SU-DHL-6 (cell line): ENCODE results near the gene TTC39B.

Source experiments
- H2AFZ ChIP-seq: fragments of 200-600 bp; sonication (generic); 2 replicates; pipeline ENCODE4 v1.6.1; 2014; ENCODE audit warnings: low read depth, mild to moderate bottlenecking, moderate library complexity, mixed read lengths, antibody characterized with exemption, low read length; ENCODE audit not compliant: severe bottlenecking
- H3F3A ChIP-seq: fragments of 200-600 bp; shearing (Covaris generic); 2 replicates; pipeline ENCODE4 v1.6.0; 2016; ENCODE audit warnings: antibody characterized with exemption, mild to moderate bottlenecking; ENCODE audit not compliant: insufficient read depth
- H3K27ac ChIP-seq: fragments of 200-600 bp; sonication (generic); 2 replicates; pipeline ENCODE4 v1.5.1; 2016; ENCODE audit warnings: low read depth, mild to moderate bottlenecking, low read length, moderate library complexity, mixed read lengths
- H3K27me3 ChIP-seq: fragments of 200-600 bp; sonication (generic), shearing (Covaris generic); 2 replicates; pipeline ENCODE4 v1.6.0; 2014; ENCODE audit warnings: mild to moderate bottlenecking, low read length
- H3K36me3 ChIP-seq: fragments of 200-600 bp; sonication (generic); 2 replicates; pipeline ENCODE4 v1.6.1; 2014; ENCODE audit warnings: mild to moderate bottlenecking, low read length, mixed read lengths
- H3K4me2 ChIP-seq: fragments of 300-600, 200-600 bp; shearing (Covaris generic), sonication (generic); 2 replicates; pipeline ENCODE4 v1.6.0; 2014; ENCODE audit warnings: low read length, low read depth, mild to moderate bottlenecking; ENCODE audit not compliant: poor library complexity, severe bottlenecking
- H3K4me3 ChIP-seq: fragments of 200-600 bp; sonication (generic); 2 replicates; pipeline ENCODE4 v1.5.1; 2014; ENCODE audit warnings: antibody characterized with exemption, low read length, mild to moderate bottlenecking, mixed read lengths; ENCODE audit not compliant: insufficient read depth, poor library complexity, severe bottlenecking
- H3K79me2 ChIP-seq: fragments of 200-600 bp; sonication (generic); 2 replicates; pipeline ENCODE4 v1.6.1; 2014; ENCODE audit warnings: mild to moderate bottlenecking, low read length, moderate library complexity; ENCODE audit not compliant: insufficient read depth
- H3K9ac ChIP-seq: fragments of 200-600 bp; sonication (generic); 2 replicates; pipeline ENCODE4 v1.7.0; 2014; ENCODE audit warnings: mild to moderate bottlenecking, low read length
- H3K9me2 ChIP-seq: fragments of 200-600 bp; sonication (generic); replicated peaks from 2 replicates; pipeline ENCODE4 v1.6.1; 2014; ENCODE audit warnings: low read length; ENCODE audit not compliant: insufficient read depth
- H3K9me3 ChIP-seq: fragments of 200-600 bp; sonication (generic); 2 replicates; pipeline ENCODE4 v1.6.1; 2014; ENCODE audit warnings: low read length, mixed read lengths; ENCODE audit not compliant: insufficient read depth
- H4K20me1 ChIP-seq: fragments of 200-600 bp; sonication (generic); 2 replicates; pipeline ENCODE4 v1.6.1; 2014; ENCODE audit warnings: low read depth, mild to moderate bottlenecking, antibody characterized with exemption, low read length, moderate library complexity, mixed read lengths
- CTCF ChIP-seq: fragments of 200-600 bp; sonication (generic); IDR thresholded peaks from one replicate; pipeline ENCODE4 v1.5.1; 2017; ENCODE audit warnings: antibody characterized with exemption, mild to moderate bottlenecking, low read length, moderate library complexity; ENCODE audit not compliant: insufficient read depth, poor library complexity, severe bottlenecking
- EZH2phosphoT487 ChIP-seq: fragments of 200-600 bp; sonication (generic), shearing (Covaris generic); conservative IDR thresholded peaks from 2 replicates; pipeline ENCODE4 v1.6.1; 2018; ENCODE audit warnings: mild to moderate bottlenecking, antibody characterized with exemption, low read length, moderate library complexity, mixed read lengths

The TTC39B gene

GRCh38 chr9:15135164-15135792 is 171.7 kb downstream of the TTC39B start:
- Histone ChIP-seq H3K9me3 (no peaks in the 10 kb centered on the region), H3K4me3 (no peak overlapping the region), H3K27me3 (no peaks in the 10 kb centered on the region), H3K79me2 (no peaks in the 10 kb centered on the region), H3K9ac (no peak overlapping the region), H3F3A (no peaks in the 10 kb centered on the region), H3K27ac (no peak overlapping the region), H2AFZ (no peak overlapping the region), H3K4me2 (no peak overlapping the region), H3K36me3 (no peaks in the 10 kb centered on the region), H4K20me1 (no peaks in the 10 kb centered on the region), H3K9me2 (no peaks in the 10 kb centered on the region)
- TF ChIP-seq EZH2phosphoT487: no peak
- peak; percentile 85 for TF ChIP-seq CTCF

DNA sequence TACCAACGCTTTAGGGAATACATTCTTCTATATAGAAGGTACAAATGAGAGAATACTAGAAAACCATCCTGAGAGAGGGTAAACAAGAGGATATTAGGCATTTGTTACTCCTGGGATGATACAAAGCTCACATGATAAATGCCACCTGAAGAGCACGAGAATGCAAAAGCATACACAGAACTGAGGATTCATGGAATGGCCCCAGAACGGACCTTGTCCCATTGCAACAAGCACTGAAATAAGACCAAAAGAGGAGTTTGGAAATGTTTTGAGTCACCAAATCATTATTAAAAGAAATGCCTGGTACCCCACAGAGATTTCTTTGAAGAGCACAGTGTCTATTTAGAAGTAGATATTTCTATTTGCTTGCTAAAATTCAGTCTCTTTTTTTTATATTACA is 173.5 kb downstream of the TTC39B start:
- no peaks in the 10 kb centered on the region for H3K9me2 ChIP-seq
- no peak overlapping the region for H3K4me2 ChIP-seq
- no peak overlapping the region for H3K27ac ChIP-seq
- no peaks in the 10 kb centered on the region for H3K27me3 ChIP-seq
- H3K36me3 ChIP-seq: no peaks in the 10 kb centered on the region
- no peaks in the 10 kb centered on the region for H3F3A ChIP-seq
- no peaks in the 10 kb centered on the region for H3K79me2 ChIP-seq
- H2AFZ ChIP-seq: no peak overlapping the region
- H3K9me3 ChIP-seq: no peaks in the 10 kb centered on the region
- H4K20me1 ChIP-seq: no peaks in the 10 kb centered on the region
- no peak overlapping the region for H3K4me3 ChIP-seq
- no peak for TF ChIP-seq CTCF
- no peak for TF ChIP-seq EZH2phosphoT487
- H3K9ac ChIP-seq: no peak overlapping the region

- Histone ChIP-seq H4K20me1 (no peaks in the 10 kb centered on the region), H2AFZ (no peak overlapping the region), H3K4me2 (no peak overlapping the region), H3K36me3 (no peaks in the 10 kb centered on the region), H3K9me3 (no peaks in the 10 kb centered on the region), H3K27me3 (no peaks in the 10 kb centered on the region), H3K9ac (no peak overlapping the region), H3K9me2 (no peaks in the 10 kb centered on the region), H3F3A (no peaks in the 10 kb centered on the region), H3K79me2 (no peaks in the 10 kb centered on the region), H3K27ac (no peak overlapping the region), H3K4me3 (no peak overlapping the region)
- TF ChIP-seq EZH2phosphoT487: no peak
- TF ChIP-seq CTCF: no peak
These were observed 174.9 kb downstream of the TTC39B start for GRCh38 chr9:15132091-15132490.

GRCh38 chr9:15131094-15131493 is 175.9 kb downstream of the TTC39B start:
- TF ChIP-seq CTCF (no peak), EZH2phosphoT487 (no peak)
- Histone ChIP-seq H3K36me3 (no peaks in the 10 kb centered on the region), H3K27ac (no peak overlapping the region), H4K20me1 (no peaks in the 10 kb centered on the region), H3K4me3 (no peak overlapping the region), H3F3A (no peaks in the 10 kb centered on the region), H3K9ac (no peak overlapping the region), H3K27me3 (no peaks in the 10 kb centered on the region), H3K9me2 (no peaks in the 10 kb centered on the region), H3K79me2 (no peaks in the 10 kb centered on the region), H2AFZ (no peak overlapping the region), H3K9me3 (no peaks in the 10 kb centered on the region), H3K4me2 (no peak overlapping the region)
